GM18858 (cell line): ENCODE results near the gene CAPN15.
"Not testable (repeated sequence)": the region's sequence is repeated elsewhere in the genome, so short reads cannot be mapped to it uniquely, and the experiment has no call there.

Source experiments
- ATAC-seq: cut with Tn5 transposase; IDR thresholded peaks from one replicate; pipeline ENCODE4 v1.9.1; 2021; ENCODE audit not compliant: unreplicated experiment

CAPN15 gene

DNA sequence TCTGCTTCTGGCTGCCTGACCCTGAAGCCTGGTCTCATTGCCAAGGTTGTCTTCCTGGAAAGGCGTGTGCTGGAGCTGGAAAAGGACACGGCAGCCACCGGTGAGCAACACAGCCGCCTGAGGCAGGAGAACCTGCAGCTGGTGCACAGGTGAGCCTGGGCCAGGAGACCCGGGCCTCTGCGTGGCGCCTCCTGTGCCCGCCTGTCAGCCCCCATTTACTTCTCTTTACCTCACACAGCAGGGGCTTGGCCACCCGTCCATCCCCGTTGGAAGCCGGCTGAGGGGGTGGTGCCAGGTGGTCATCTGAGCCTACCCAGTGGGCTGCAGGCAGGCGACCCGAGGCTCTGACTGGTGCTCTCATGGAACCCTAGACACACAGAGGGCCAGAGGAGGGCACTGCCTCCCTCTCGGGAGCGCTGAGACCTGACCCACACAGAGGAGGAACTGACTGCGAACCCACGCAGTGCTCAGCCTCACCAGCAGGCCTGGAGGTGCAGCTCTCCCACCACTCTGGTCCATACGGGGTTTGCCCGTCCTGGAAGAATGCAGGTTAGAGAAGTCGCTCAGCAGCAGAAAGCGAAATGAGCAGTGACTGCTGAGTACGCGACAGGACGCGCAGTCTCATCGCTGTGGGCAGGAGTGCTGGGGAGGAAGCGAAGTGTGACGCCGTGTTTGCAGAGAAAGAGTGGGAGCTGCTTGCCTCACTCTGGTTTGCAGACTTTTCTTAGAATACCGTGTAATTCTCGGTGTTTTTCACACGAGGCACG is 21.9 kb upstream of the CAPN15 start:
- no peak for ATAC-seq

DNA sequence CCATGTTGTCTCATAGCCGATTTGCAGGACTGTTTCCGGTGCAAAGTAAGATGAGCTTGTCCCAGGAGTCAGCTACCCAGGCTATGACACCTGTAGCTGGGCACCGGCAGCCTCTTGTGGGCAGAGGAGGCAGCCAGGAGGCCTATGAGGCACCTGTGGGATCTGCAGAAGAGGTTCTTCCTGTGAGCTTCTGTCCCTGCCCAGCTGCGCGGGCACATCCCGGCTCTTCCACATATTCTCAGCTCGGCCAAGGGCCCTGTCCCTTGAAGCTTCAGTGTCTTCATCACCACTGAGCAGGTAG is 21.3 kb upstream of the CAPN15 start:
- no peak for ATAC-seq

DNA sequence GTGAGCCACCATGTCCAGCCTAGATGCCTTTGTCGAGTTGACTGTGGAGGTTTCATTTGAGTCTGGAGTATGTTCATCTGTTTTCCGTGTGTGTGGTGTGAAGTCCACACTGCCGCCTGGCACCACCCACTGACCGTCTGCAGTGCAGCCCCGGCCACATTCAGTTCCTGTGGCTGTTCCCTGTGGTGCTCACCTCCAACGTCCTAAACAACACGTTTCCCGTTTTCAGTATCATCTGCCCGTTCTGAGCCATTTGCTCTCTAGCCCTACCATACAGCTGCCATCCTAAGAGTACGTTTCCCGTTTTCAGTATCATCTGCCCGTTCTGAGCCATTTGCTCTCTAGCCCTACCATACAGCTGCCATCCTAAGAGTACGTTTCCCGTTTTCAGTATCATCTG is 20.0 kb upstream of the CAPN15 start:
- ATAC-seq, result not testable (repeated sequence)

DNA sequence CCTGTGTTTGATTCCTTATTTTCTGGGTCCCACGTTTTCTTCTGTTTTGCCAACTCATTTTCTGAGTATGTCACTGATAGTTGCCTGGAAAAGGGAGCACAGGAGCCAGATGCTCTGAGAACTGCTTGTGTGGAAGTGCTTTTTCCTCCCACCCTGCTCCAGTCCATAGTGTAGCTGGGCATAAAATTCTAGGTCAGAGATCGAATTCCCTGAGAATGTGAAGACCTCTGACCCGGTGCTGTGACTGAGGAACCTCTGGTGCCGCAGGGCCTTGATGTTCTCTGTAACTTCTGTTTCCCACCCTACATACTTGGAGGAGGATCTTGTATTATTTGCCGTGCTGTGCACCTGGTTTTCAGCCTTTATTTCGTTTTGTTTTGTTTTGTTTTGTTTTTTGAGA is 19.5 kb upstream of the CAPN15 start:
- ATAC-seq, result no peak

DNA sequence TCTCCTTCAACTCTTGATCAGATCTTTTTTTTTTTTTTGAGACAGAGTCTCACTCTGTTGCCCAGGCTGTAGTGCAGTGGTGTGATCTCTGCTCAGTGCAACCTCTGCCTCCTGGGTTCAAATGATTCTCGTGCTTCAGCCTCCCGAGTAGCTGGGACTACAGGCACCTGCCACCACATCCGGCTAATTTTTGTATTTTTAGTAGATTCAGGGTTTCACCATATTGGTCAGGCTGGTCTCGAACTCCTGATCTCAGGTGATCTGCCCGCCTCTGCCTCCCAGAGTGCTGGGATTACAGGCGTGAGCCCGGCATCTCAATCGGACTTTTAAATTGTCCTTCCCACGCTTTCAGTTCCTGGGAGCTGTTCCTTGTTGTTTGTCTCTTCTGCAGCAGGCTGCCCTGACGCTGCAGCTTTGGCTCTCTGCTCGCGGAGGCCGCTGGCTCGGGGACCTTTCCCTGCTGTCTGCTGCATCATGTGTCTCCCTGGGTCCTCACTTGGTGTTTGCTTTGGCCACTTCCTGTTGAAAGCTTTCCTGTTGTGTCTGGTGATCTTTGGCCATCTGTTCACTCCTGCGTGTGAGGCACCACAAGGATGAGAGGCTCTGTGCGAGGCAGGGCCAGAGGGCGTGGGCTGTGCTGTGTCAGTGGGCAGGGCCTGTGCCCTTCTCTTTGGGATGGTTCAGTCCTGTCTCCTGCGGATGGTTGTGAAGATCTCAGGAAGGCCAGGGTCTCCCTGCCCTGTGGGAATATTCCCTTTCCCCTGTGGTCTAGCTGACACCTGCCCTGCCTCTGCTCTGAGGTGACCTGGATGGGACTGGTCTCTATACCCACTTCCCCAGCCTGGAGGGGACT is 18.4 kb upstream of the CAPN15 start:
- ATAC-seq, result no peak

DNA sequence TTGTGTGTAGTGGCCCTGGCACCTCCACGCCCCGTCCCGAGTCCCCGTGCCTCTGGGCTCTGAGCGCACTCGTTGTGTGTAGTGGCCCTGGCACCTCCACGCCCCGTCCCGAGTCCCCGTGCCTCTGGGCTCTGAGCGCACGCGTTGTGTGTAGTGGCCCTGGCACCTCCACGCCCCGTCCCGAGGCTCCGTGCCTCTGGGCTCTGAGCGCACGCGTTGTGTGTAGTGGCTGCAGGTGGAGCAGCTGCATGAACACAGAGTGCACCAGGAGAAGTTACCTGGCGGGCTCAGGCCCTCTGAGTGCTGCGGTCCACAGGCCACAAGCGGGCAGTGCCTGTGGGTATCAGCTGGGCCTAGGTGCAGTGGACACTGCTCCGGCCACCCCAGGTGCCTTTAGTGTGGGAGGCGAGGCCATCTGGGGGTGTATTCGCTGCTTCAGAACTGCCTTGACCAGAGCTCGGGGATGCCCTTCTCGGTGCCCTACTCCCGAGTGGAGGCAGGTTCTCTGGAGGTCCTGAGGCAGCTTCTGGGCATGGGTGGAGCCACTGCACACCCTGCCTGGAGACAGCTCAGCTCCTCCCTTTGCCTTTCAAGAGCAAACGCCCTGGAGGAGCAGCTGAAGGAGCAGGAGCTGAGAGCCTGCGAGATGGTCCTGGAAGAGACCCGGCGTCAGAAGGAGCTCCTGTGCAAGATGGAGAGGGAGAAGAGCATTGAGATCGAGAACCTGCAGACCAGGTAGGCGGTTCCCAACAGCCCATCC is 17.3 kb upstream of the CAPN15 start:
- no peak for ATAC-seq

DNA sequence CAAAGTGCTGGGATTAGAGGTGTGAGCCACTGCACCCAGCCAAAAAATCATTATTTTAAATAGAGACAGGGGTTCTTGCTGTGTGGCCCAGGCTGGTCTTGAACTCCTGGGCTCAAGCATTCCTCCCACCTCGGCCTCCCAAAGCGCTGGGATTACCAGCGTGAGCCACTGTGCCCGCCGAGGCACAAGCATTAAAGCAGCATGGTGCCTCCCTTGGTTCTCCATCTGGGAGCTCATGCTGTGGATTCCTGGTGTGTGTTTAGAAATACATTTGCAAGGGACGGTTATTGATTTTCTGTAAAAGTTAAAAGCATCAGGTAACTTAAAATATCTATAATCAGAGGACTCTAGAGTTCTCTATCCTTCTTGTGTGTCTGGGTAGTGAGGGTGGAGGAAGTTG is 14.7 kb upstream of the CAPN15 start:
- ATAC-seq, result no peak

DNA sequence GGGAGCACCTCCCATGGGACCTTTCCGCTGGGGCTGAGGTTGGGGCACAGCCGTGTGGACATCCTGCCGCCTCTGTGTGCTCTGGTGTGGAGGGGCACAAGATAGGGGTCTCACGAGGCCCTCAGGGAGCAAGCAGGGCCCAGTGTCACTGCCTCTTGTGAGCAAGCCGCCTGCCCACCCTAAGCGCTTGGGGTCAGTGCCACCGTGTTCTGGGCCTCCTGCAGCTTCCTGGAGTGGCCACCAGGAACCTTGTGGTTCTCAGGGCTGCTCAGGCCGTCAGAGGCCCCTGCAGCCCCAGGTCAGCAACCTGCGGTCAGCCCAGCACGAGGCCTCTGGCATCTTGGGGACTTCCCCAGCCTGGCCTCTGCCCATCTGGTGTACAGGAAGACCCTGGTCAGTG is 13.6 kb upstream of the CAPN15 start:
- ATAC-seq, result no peak

DNA sequence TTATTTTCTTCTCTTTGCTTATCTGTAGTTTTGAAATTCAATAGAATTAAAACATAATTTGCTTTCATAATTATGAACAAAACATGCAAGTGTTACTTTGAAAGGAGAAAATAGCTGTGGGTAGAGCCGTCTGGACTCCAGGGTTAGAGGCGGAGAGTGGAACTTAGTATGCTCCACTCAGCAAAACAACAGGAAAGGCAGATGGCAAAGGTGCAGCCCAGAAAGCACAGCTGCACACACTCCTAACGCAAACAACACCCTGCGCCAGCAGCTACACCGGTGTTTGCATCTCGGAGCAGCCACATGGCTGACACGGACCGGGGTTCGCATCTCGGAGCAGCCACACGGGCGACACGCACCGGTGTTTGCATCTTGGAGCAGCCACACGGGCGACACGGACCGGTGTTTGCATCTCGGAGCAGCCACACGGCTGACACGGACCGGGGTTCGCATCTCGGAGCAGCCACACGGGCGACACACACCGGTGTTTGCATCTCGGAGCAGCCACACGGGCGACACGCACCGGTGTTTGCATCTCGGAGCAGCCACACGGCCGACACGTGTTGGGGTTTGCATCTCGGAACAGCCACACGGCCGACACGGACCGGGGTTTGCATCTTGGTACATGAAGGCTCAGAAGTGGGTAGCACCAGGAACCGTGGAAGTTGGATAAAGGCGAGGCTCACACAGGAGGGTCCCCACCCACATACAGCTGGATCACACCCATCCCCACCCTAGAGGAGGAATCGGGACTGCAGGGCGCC is 12.2 kb upstream of the CAPN15 start:
- no peak for ATAC-seq

DNA sequence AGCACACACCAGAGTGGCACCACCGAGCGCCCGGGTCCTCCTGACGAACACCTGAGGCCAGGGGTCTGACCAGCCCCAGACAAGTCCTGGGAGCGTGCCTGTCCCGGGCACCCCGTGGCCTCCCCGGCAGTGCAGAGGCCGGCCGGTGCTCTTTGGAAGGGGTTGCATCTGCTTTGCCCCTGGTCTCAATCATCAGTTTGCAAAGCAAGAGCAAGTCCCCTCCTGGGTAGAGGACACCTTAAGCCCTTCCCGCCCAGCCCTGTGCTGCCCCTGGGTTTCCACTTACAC is 11.6 kb upstream of the CAPN15 start:
- no peak for ATAC-seq

DNA sequence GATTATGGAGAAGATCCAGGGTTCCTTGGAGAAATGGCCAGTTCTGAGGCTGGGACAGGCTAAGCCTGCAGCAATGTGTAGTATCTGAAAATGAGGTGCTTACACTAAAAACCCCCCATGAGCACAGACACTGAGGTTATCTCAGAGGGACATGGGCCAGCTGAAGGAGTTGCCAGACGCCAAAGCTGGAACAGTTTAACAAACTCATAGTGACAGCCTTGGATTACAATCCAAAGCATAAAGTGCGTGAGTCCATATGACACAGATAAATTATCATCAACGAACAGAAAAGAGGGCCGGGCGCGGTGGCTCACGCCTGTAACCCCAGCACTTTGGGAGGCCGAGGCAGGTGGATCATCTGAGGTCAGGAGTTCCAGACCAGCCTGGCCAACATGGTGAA is 11.2 kb upstream of the CAPN15 start:
- no peak for ATAC-seq

DNA sequence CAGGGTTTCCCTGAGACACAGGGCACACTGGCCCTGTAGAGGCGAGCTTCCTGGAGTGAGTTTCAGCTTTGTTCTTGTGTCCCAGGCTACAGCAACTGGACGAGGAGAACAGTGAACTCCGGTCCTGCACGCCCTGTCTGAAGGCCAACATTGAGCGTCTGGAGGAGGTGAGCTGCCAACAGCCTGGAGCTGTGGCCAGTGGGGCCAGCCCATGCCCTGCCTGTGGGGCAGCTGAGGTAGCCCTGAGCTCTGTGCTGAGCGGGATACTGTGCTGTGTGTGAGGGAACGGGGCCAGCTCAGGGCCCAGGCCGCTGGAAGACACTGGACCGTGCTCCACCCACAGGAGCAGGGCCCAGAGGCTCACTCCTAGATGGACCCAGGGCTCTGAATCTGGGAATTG is 8.7 kb upstream of the CAPN15 start:
- no peak for ATAC-seq

DNA sequence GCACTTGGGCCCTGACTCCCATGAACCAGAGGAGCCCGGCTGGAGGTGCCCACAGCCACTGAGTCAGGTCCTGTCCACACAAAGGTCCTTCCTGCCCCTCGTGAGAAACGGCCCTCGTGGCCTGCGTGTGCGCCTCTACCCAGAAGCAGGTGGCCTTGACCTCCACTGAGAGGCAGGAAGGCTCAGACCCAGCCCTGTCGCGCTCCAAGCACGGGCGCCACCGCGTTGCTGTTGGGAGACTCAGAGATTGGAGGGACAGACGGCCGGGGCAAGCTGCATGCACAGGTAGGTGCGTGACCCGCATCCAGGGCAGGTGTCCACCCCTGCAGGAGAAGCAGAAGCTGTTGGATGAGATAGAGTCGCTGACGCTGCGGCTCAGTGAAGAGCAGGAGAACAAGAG is 8.1 kb upstream of the CAPN15 start:
- ATAC-seq, result no peak

DNA sequence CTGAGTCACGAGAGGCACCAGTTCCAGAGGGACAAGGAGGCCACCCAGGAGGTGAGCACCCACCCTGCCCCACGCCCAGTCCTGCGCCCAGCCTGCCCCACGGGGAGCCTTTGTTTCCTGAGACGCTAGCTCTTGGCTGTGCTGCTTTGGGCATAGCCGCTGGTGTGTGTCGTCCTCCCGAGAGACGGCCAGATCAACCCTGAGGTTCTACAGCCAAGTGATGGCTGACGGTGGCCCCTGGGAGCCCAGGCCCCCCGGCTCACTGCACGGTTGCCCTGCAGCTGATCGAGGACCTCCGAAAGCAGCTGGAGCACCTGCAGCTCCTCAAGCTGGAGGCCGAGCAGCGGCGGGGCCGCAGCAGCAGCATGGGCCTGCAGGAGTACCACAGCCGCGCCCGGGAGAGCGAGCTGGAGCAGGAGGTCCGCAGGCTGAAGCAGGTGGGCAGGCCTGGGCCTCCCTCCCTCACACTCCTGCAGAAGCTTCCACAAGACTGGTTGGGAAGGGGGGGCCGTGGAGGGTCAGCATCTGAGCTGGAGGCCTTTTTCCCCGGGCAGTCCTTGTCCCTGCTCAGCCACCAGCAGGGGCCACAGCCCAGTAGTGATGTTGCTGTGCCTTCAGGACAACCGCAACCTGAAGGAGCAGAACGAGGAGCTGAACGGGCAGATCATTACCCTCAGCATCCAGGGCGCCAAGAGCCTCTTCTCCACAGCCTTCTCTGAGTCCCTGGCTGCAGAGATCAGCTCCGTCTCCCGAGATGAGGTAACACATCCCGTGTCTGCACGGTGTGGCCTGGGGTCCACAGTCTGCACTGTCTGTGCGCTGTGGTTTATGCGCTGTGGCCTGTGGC is 7.4 kb upstream of the CAPN15 start:
- ATAC-seq, result no peak

DNA sequence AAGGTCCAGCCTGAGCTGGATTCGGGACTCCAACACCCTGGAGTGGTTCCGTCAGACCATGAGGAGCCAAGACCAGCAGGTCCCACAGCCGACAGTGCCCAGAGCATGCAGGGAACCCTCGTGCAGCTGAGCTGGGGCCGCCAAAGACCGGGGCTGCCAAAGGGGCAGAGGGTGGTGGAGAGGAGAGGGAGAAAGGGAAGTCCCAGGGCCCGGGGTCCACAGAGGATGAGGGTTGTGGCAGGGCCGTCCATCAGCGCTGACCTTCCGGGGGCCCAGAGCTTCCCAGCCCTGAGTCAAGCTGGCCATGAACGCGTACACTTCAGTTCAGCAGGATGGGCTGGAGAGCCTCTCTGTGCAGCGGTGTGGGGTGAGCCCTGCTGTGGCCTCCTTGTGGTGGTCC is 6.7 kb upstream of the CAPN15 start:
- no peak for ATAC-seq

DNA sequence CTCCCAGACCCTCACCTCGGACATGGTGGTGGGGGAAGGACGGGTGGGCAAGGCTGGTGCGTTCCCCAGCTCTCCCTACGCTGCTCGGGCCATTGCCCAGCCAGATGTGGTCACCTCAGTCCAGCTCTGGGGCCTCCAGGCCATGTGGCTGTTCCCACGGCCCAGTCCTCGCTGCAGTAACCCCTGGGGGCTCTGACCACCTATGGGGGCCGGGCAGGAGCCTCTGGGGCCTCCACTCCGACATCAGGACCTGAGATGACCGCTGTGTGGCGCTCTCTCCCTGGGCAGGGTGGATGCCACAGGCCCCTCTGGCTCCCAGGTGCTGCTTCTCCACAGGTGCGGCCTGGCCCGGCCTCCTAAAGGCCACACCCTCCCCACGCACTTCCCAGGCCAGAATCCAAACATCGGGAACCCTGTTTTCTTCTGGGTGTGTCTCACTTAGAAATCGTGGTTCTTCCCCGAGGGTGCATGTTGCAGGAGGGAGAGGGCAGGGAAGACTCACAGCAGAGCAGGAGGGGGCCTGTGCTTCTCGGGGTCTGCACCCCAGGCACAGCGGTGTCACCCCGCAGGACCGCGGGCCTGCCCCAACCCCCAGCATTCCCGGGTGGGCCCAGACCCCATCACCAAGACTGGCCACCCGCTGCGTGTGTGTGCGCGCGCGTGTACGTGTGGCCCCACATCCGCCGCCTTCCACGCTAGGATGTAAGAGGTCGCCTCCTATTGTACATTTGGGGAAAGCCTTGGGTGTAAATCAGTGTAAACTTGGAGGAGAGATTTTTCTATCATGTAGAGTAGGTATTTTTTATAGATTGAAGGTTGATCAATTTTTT is 5.9 kb upstream of the CAPN15 start:
- no peak for ATAC-seq

DNA sequence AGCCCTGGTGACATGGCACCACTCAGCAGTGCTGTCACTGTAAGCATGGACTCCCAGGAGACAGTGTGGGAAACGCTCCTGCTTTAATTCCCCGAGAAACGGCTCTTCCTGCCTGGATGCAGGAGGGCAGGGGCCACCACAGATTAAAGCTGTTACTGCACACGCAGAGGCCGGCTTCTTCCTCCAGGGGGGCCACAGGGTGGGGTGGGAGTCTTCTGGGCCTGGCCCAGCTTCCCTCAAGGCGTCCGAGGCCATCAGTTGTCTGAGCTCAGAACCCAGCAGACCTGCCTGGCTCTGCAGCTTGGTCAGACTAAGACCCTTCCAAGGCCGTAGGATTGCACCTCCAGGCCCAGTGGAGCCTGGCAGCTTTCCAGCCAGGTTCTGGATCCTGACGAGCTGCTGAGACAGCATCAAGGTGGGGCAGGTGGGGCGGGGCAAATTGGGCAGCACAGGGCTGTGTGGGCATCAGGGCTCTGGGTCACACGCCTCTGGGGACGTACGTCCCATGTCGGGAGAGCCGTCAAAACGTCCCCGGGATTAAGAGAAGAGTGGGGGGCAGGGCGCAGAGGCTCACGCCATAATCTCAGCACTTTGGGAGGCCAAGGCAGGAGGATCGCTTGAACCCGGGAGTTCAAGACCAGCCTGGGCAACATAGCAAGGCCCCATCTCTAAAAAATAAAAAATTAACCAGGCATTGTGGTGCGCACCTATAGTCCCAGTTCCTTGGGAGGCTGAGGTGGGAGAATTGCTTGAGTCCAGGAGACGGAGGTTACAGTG is 5.0 kb upstream of the CAPN15 start:
- ATAC-seq, result no peak

DNA sequence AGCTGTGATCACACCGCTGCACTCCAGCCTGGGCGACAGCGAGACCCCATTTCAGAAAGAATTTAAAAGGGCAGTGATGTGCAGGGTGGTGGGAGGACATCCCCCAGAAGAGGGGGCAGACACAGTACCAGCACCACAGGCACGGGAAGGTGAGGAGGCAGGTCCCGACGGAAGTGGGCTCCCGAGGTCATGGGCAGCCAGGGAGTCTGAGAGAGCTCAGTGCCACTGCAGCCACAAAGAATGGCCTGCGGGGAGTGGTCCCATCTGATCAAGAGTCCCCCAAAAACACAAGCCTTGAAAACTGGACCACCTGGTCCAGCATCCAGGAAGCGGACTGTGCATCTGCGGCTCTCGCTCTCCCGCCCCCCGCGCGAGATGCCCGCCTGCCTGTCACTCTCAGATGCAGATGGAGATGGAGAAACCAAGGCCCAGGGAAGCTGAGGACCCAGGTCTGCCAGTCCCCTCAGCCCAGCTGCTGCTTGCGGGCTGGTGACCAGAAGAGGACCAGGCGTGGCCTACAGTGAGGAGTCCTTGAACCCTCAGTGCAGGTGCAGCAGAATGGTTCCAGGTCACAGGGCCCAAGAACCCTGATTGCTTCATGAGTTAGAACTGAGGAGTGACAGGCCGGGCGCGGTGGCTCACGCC is 4.3 kb upstream of the CAPN15 start:
- ATAC-seq, result no peak
